OCI-LY1 (cell line): ENCODE results near the gene ZNF654.

ENCODE experiments used
- CTCF ChIP-seq: fragments of 200-600 bp; sonication (generic), shearing (Covaris generic); IDR thresholded peaks from 2 replicates; pipeline ENCODE4 v1.5.1; 2017; ENCODE audit warnings: mild to moderate bottlenecking, antibody characterized with exemption, low read length, moderate library complexity, mixed read lengths
- EZH2 ChIP-seq: fragments of 200-600 bp; sonication (generic), shearing (Covaris generic); IDR thresholded peaks from 2 replicates; pipeline ENCODE4 v1.8.0; 2017; ENCODE audit warnings: borderline replicate concordance, mixed run types, mild to moderate bottlenecking, antibody characterized with exemption, low read length, moderate library complexity, mixed read lengths

GRCh38 chr3:88131695-88132094 is 72.6 kb downstream of the ZNF654 start:
- TF ChIP-seq CTCF (no peak), EZH2 (no peak)
